DND-41 (cell line): ENCODE measurements around the gene CEMIP.

Source experiments
- CTCF ChIP-seq: IDR thresholded peaks from 2 replicates; pipeline ENCODE4 v1.5.1; 2012; ENCODE audit warnings: borderline replicate concordance, low read length, moderate library complexity, mild to moderate bottlenecking; ENCODE audit not compliant: poor library complexity, severe bottlenecking; ENCODE audit errors: extremely low read depth
- EZH2 ChIP-seq: IDR thresholded peaks from 3 replicates; pipeline ENCODE4 v1.6.1; 2012; ENCODE audit warnings: borderline replicate concordance, low read depth, mild to moderate bottlenecking, moderate library complexity, low read length, inconsistent platforms; ENCODE audit not compliant: severe bottlenecking

- TF ChIP-seq CTCF, result no peak
- no peak for TF ChIP-seq EZH2
These were observed 4.1 kb downstream of the CEMIP start for GRCh38 chr15:80783260-80783659.
